Sigmoid colon (tissue), 7 donors: ENCODE measurements around the gene SOX6. TPM values are rescaled to one million over a fixed set of nuclear protein-coding genes. Genes with fewer than 3 reads are reported as not detected.

Source experiments
- DNase-seq: peaks from one replicate; pipeline ENCODE4 v3.0.0-alpha.2; 2019
- H3K27ac ChIP-seq, 4 donors: fragments of 200-600 bp; sonication (generic); one replicate each; pipeline ENCODE4 v1.5.1; 2016 to 2019; ENCODE audit warnings: mild to moderate bottlenecking in 1 of 4
- H3K27me3 ChIP-seq, 3 donors: fragments of 200-600 bp; sonication (generic); one replicate each; pipeline ENCODE4 v1.5.1; 2019; ENCODE audit warnings: mild to moderate bottlenecking in 1 of 3
- H3K36me3 ChIP-seq, 4 donors: fragments of 200-600 bp; sonication (generic); one replicate each; pipeline ENCODE4 v1.5.1; 2016 to 2019
- H3K4me1 ChIP-seq, 4 donors: fragments of 200-600 bp; sonication (generic); one replicate each; pipeline ENCODE4 v1.5.1; 2017 to 2019
- H3K4me3 ChIP-seq, 4 donors: fragments of 200-600 bp; sonication (generic); one replicate each; pipeline ENCODE4 v1.5.1; 2017 to 2019; ENCODE audit warnings: mild to moderate bottlenecking in 2 of 4, moderate library complexity in 1 of 4
- H3K9me3 ChIP-seq, 4 donors: fragments of 200-600 bp in 3 of 4; sonication (generic) in 3 of 4; one replicate each; pipeline versions ENCODE4 v1.5.1 to v1.6.1; 2013 to 2019
- CTCF ChIP-seq, 4 experiments: fragments of 450-650 bp in 3 of 4; fragments of 200-600 bp in 1 of 4; IDR thresholded peaks; one replicate each; pipeline ENCODE4 v1.5.1; 2016 to 2019; ENCODE audit warnings: antibody characterized with exemption in 4 of 4, mild to moderate bottlenecking in 3 of 4, moderate library complexity in 2 of 4
- EP300 ChIP-seq, 4 donors: sonication (generic); formaldehyde crosslinking; IDR thresholded peaks; one replicate each; pipeline ENCODE4 v1.6.1; 2017; ENCODE audit warnings: antibody characterized with exemption in 4 of 4
- POLR2A ChIP-seq, 2 donors: fragments of 450-650 bp; IDR thresholded peaks; one replicate each; pipeline ENCODE4 v1.6.1; 2016; ENCODE audit warnings: antibody characterized with exemption in 2 of 2, mild to moderate bottlenecking in 2 of 2, moderate library complexity in 2 of 2
- POLR2AphosphoS5 ChIP-seq, 4 donors: sonication (generic); formaldehyde crosslinking; IDR thresholded peaks; one replicate each; pipeline ENCODE4 v1.6.1; 2017; ENCODE audit warnings: antibody characterized with exemption in 4 of 4
- WGBS, 2 donors: extraction: QIAGEN DNeasy Blood & Tissue Kit; methylation state at CpG; one replicate each; pipeline ENCODE4 v1.1.7; 2013; 5-methylcytosine and 5-hydroxymethylcytosine counted together
- intact Hi-C: fragments of 100-400 bp; cut with DNase I; formaldehyde crosslinking; loops from one replicate; pipeline ENCODE4 v1.15.1; 2023
- polyA plus RNA-seq, 3 donors: library from polyadenylated mRNA; stranded (reverse); fragments of 200-250 nt; gene quantifications; one replicate each; pipeline ENCODE4 v1.2.3, GENCODE V29; 2013
- total RNA-seq, 4 donors: library from RNA; depleted of rRNA; stranded (reverse); fragments of >200 nt; gene quantifications; one replicate each; pipeline ENCODE4 v1.1.0, GENCODE V29; 2016
- donor health status: healthy with polysubstance abuse.
- donor health status: Bipolar disorder and iron deficiency.
- donor health status: healthy.

The SOX6 gene
- total and polyA plus RNA-seq, 7 donors, result 0.46 to 6.1 (median 1.7) TPM

GRCh38 chr11:15965562-15966250, 390.6 kb downstream of the SOX6 start:
- intact Hi-C loops, result no loop called here
- TF ChIP-seq POLR2A (IDR thresholded peaks at IDR 0.05) (no peak), CTCF (IDR thresholded peaks at IDR 0.05) (no peak), POLR2AphosphoS5 (IDR thresholded peaks at IDR 0.05) (no peak), EP300 (IDR thresholded peaks at IDR 0.05) (no peak)
- WGBS, 2 donors, result 63 to 79% methylated on average over 7 of the region's 7 CpGs

GRCh38 chr11:15963266-15963665, 393.1 kb downstream of the SOX6 start:
- whole genome bisulfite sequencing, 2 donors, result 93 to 95% methylated on average over 1 of the region's 1 CpG
- no peak for DNase-seq
- no peaks in the 10 kb centered on the region for H3K27me3 ChIP-seq

More at GRCh38 chr11:15965562-15966250, 390.6 kb downstream of the SOX6 start:
- Histone ChIP-seq H3K27me3 (no peaks in the 10 kb centered on the region), H3K27ac (no peak overlapping the region), H3K36me3 (no peaks in the 10 kb centered on the region), H3K4me1 (peaks cover 0 to 30% (median 25%) of the 10 kb centered on the region in 4 donors), H3K4me3 (no peak overlapping the region), H3K9me3 (no peaks in the 10 kb centered on the region)
- DNase-seq, result no peak

GRCh38 chr11:15958910-15959309, 397.4 kb downstream of the SOX6 start:
- Histone ChIP-seq H3K9me3 (no peaks in the 10 kb centered on the region), H3K36me3 (no peaks in the 10 kb centered on the region), H3K4me3 (no peak overlapping the region), H3K4me1 (no peaks in the 10 kb centered on the region), H3K27ac (no peak overlapping the region), H3K27me3 (no peaks in the 10 kb centered on the region)
- DNase-seq, result no peak
- intact Hi-C loops, result no loop called here
- TF ChIP-seq POLR2AphosphoS5 (IDR thresholded peaks at IDR 0.05) (no peak), CTCF (IDR thresholded peaks at IDR 0.05) (no peak), POLR2A (IDR thresholded peaks at IDR 0.05) (no peak), EP300 (IDR thresholded peaks at IDR 0.05) (no peak)
- 71% methylated on average over 1 of the region's 1 CpG for WGBS, 2 donors

More at GRCh38 chr11:15963266-15963665, 393.1 kb downstream of the SOX6 start:
- intact Hi-C loops, result no loop called here
- no peak for TF ChIP-seq EP300 (IDR thresholded peaks at IDR 0.05)
- TF ChIP-seq POLR2AphosphoS5 (IDR thresholded peaks at IDR 0.05), result no peak
- no peak for TF ChIP-seq CTCF (IDR thresholded peaks at IDR 0.05)
- no peak for TF ChIP-seq POLR2A (IDR thresholded peaks at IDR 0.05)
- Histone ChIP-seq H3K27ac (no peak overlapping the region), H3K4me1 (peaks cover 0 to 14% (median 10%) of the 10 kb centered on the region in 4 donors), H3K4me3 (no peak overlapping the region), H3K9me3 (no peaks in the 10 kb centered on the region), H3K36me3 (no peaks in the 10 kb centered on the region)

GRCh38 chr11:15957234-15957633, 399.1 kb downstream of the SOX6 start:
- H3K9me3 ChIP-seq, result no peaks in the 10 kb centered on the region
- no peaks in the 10 kb centered on the region for H3K36me3 ChIP-seq
- WGBS, 2 donors, result 69 to 94% methylated on average over 2 of the region's 2 CpGs
- no peak for DNase-seq
- TF ChIP-seq POLR2AphosphoS5 (IDR thresholded peaks at IDR 0.05) (no peak), POLR2A (IDR thresholded peaks at IDR 0.05) (no peak), CTCF (IDR thresholded peaks at IDR 0.05) (no peak), EP300 (IDR thresholded peaks at IDR 0.05) (no peak)
- H3K4me1 ChIP-seq, result no peaks in the 10 kb centered on the region
- no peaks in the 10 kb centered on the region for H3K27me3 ChIP-seq
- no peak overlapping the region for H3K4me3 ChIP-seq
- intact Hi-C loops, result no loop called here
- no peak overlapping the region for H3K27ac ChIP-seq

GRCh38 chr11:15956302-15956701, 400.0 kb downstream of the SOX6 start:
- no peak overlapping the region for H3K27ac ChIP-seq
- no peak overlapping the region for H3K4me3 ChIP-seq
- no peaks in the 10 kb centered on the region for H3K9me3 ChIP-seq
- no peaks in the 10 kb centered on the region for H3K36me3 ChIP-seq
- TF ChIP-seq EP300 (IDR thresholded peaks at IDR 0.05) (no peak), CTCF (IDR thresholded peaks at IDR 0.05) (no peak)
- no peak for DNase-seq
- H3K4me1 ChIP-seq, result no peaks in the 10 kb centered on the region
- intact Hi-C loops, result no loop called here
- H3K27me3 ChIP-seq, result no peaks in the 10 kb centered on the region
- WGBS, 2 donors, result 91 to 93% methylated on average over 3 of the region's 3 CpGs
